ENCODE results near the gene NSD2.

Gene NSD2

GRCh38 chr4:2006956-2007653 is 135.9 kb downstream of the NSD2 start:
- Histone ChIP-seq H3K4ac (ENCODE audit: low read depth in 1 of 2, low read length in 2 of 2) (no peak overlapping the region), H2BK12ac (ENCODE audit: low read length in 2 of 2) (no peak overlapping the region), H3K36me3 (ENCODE audit: control insufficient read depth in 1 of 2, insufficient read depth in 2 of 2, low read depth in 1 of 2, low read length in 2 of 2) (peaks cover 2 to 23% of the 10 kb centered on the region in 2 experiments), H3K18ac (ENCODE audit: low read depth in 1 of 2, low read length in 2 of 2) (no peak overlapping the region), H3K9me3 (ENCODE audit: control insufficient read depth, low read length) (no peaks in the 10 kb centered on the region), H2AK5ac (ENCODE audit: low read length, severe bottlenecking) (no peak overlapping the region), H3K79me1 (replicated peaks; ENCODE audit: low read length, poor library complexity, severe bottlenecking) (peaks cover 8% of the 10 kb centered on the region), H3K27ac (ENCODE audit: low read length, poor library complexity, severe bottlenecking) (no peak overlapping the region), H3K27me3 (ENCODE audit: control insufficient read depth in 1 of 2, insufficient read depth in 1 of 2, low read length in 2 of 2) (no peaks in the 10 kb centered on the region), H4K91ac (ENCODE audit: low read length) (no peak overlapping the region), H3K9ac (ENCODE audit: low read length) (peak overlapping the region; percentile 92), H3K4me1 (ENCODE audit: control insufficient read depth, insufficient read depth, low read depth, low read length) (peaks cover 9% of the 10 kb centered on the region), H3K14ac (ENCODE audit: low read length in 2 of 2) (no peak overlapping the region), H2BK15ac (ENCODE audit: low read depth, poor library complexity, severe bottlenecking) (no peak overlapping the region), H3K4me3 (ENCODE audit: insufficient read depth in 1 of 2, low read depth in 1 of 2, low read length in 2 of 2) (peak overlapping the region in 1 of 2 experiments; percentile 90), H2AFZ (ENCODE audit: low read depth, low read length) (no peak overlapping the region), H2BK5ac (ENCODE audit: low read depth, low read length, poor library complexity, severe bottlenecking) (no peak overlapping the region), H2BK120ac (ENCODE audit: low read depth, low read length) (no peak overlapping the region), H3K4me2 (ENCODE audit: low read length, poor library complexity, severe bottlenecking) (peak overlapping the region; percentile 82), H4K8ac (ENCODE audit: low read length) (no peak overlapping the region), H3K23ac (ENCODE audit: low read length in 2 of 2) (no peak overlapping the region)
- WGBS, result 92% methylated on average over 15 of the region's 15 CpGs
- DNase-seq, result peak; percentile 43

- WGBS, result 4% methylated on average over 53 of the region's 57 CpGs
Measured at GRCh38 chr4:2007804-2008670, 136.8 kb downstream of the NSD2 start.

GRCh38 chr4:2008671-2008920 is 137.4 kb downstream of the NSD2 start:
- Histone ChIP-seq H4K8ac (ENCODE audit: low read length) (peak overlapping the region; percentile 83), H2BK5ac (ENCODE audit: low read depth, low read length, poor library complexity, severe bottlenecking) (peak overlapping the region; percentile 100), H3K9ac (ENCODE audit: low read length) (peak overlapping the region; percentile 92), H4K91ac (ENCODE audit: low read length) (peak overlapping the region; percentile 94), H3K23ac (ENCODE audit: low read length in 2 of 2) (peak overlapping the region in 1 of 2 experiments; percentile 37), H3K79me1 (replicated peaks; ENCODE audit: low read length, poor library complexity, severe bottlenecking) (peaks cover 8% of the 10 kb centered on the region), H3K4me1 (ENCODE audit: control insufficient read depth, insufficient read depth, low read depth, low read length) (peaks cover 9% of the 10 kb centered on the region), H3K27me3 (ENCODE audit: control insufficient read depth in 1 of 2, insufficient read depth in 1 of 2, low read length in 2 of 2) (no peaks in the 10 kb centered on the region), H2AK5ac (ENCODE audit: low read length, severe bottlenecking) (no peak overlapping the region), H3K14ac (ENCODE audit: low read length in 2 of 2) (peak overlapping the region in 1 of 2 experiments; percentile 76), H3K18ac (ENCODE audit: low read depth in 1 of 2, low read length in 2 of 2) (peak overlapping the region; percentile 90 to 91), H2BK12ac (ENCODE audit: low read length in 2 of 2) (no peak overlapping the region), H3K4me2 (ENCODE audit: low read length, poor library complexity, severe bottlenecking) (no peak overlapping the region), H3K4me3 (ENCODE audit: insufficient read depth in 1 of 2, low read depth in 1 of 2, low read length in 2 of 2) (peak overlapping the region; percentile 85 to 90), H3K27ac (ENCODE audit: low read length, poor library complexity, severe bottlenecking) (no peak overlapping the region), H2BK120ac (ENCODE audit: low read depth, low read length) (no peak overlapping the region), H2AFZ (ENCODE audit: low read depth, low read length) (peak overlapping the region; percentile 65), H3K4ac (ENCODE audit: low read depth in 1 of 2, low read length in 2 of 2) (peak overlapping the region; percentile 5 to 62), H3K9me3 (ENCODE audit: control insufficient read depth, low read length) (no peaks in the 10 kb centered on the region), H2BK15ac (ENCODE audit: low read depth, poor library complexity, severe bottlenecking) (no peak overlapping the region), H3K36me3 (ENCODE audit: control insufficient read depth in 1 of 2, insufficient read depth in 2 of 2, low read depth in 1 of 2, low read length in 2 of 2) (peaks cover 2 to 13% of the 10 kb centered on the region in 2 experiments)
- under 1% methylated on average over 26 of the region's 27 CpGs for WGBS
- no peak for DNase-seq

More at GRCh38 chr4:2007804-2008670, 136.8 kb downstream of the NSD2 start:
- peak; percentile 28 for DNase-seq
- H3K4me2 ChIP-seq (ENCODE audit: low read length, poor library complexity, severe bottlenecking), result peak overlapping the region; percentile 82
- H2AFZ ChIP-seq (ENCODE audit: low read depth, low read length), result no peak overlapping the region
- H2BK120ac ChIP-seq (ENCODE audit: low read depth, low read length), result peak overlapping the region; percentile 64
- peak overlapping the region; percentile 83 for H4K8ac ChIP-seq (ENCODE audit: low read length)
- no peak overlapping the region for H3K4ac ChIP-seq (ENCODE audit: low read depth in 1 of 2, low read length in 2 of 2)
- H3K14ac ChIP-seq (ENCODE audit: low read length in 2 of 2), result peak overlapping the region in 1 of 2 experiments; percentile 68
- H3K4me1 ChIP-seq (ENCODE audit: control insufficient read depth, insufficient read depth, low read depth, low read length), result peaks cover 9% of the 10 kb centered on the region
- no peak overlapping the region for H4K91ac ChIP-seq (ENCODE audit: low read length)
- peak overlapping the region; percentile 85 to 90 for H3K4me3 ChIP-seq (ENCODE audit: insufficient read depth in 1 of 2, low read depth in 1 of 2, low read length in 2 of 2)
- H2BK15ac ChIP-seq (ENCODE audit: low read depth, poor library complexity, severe bottlenecking), result no peak overlapping the region
- peak overlapping the region; percentile 92 for H3K9ac ChIP-seq (ENCODE audit: low read length)
- H3K23ac ChIP-seq (ENCODE audit: low read length in 2 of 2), result no peak overlapping the region
- H3K79me1 ChIP-seq (replicated peaks; ENCODE audit: low read length, poor library complexity, severe bottlenecking), result peaks cover 8% of the 10 kb centered on the region
- no peak overlapping the region for H2BK5ac ChIP-seq (ENCODE audit: low read depth, low read length, poor library complexity, severe bottlenecking)
- H3K9me3 ChIP-seq (ENCODE audit: control insufficient read depth, low read length), result no peaks in the 10 kb centered on the region
- peak overlapping the region in 1 of 2 experiments; percentile 18 for H3K18ac ChIP-seq (ENCODE audit: low read depth in 1 of 2, low read length in 2 of 2)
- no peak overlapping the region for H2AK5ac ChIP-seq (ENCODE audit: low read length, severe bottlenecking)
- H2BK12ac ChIP-seq (ENCODE audit: low read length in 2 of 2), result no peak overlapping the region
- no peaks in the 10 kb centered on the region for H3K27me3 ChIP-seq (ENCODE audit: control insufficient read depth in 1 of 2, insufficient read depth in 1 of 2, low read length in 2 of 2)
- H3K36me3 ChIP-seq (ENCODE audit: control insufficient read depth in 1 of 2, insufficient read depth in 2 of 2, low read depth in 1 of 2, low read length in 2 of 2), result peaks cover 2 to 19% of the 10 kb centered on the region in 2 experiments
- no peak overlapping the region for H3K27ac ChIP-seq (ENCODE audit: low read length, poor library complexity, severe bottlenecking)
